ENCODE measurements around the gene PHETA1.
"Not testable (repeated sequence)": the region's sequence is repeated elsewhere in the genome, so short reads cannot be mapped to it uniquely, and the experiment has no call there.

Gene PHETA1

DNA sequence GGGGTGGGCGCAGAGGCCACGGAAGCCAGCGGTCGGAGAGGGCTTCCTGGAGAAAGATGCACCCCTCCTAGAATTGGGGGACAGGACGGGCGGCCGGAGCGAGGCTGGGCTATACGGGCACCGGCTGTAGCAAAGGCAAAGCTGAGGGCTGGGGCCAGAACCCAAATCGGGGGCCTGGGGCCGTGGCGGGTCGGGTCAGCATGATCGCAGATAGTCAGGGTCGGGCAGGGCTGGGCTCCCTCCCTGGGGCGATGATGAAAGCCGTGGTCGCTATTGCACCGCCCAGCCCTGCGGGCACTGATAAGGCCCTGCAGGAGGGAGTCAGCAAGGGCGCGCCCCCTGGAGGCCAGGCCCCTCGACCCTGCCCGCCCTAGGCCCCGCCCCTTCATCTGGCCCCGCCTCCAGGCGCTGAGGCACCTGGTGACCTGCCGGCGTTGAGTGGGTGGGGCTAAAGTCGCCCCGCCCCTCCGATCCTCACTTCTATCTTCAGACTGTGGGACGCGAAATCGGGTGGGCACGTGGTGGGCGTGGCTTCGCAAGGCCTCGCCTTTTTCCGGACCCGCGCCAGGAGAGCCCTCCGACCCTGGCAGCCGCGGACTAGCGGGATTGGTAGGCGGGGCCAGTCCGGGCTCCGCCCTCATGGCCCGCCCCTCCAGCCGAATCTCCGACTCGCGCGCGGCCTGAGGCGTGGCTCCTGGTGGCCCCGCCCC lies 36.4 kb upstream of the PHETA1 start:
- peak; percentile 97 for DNase-seq (ENCODE audit: low spot score)

DNA sequence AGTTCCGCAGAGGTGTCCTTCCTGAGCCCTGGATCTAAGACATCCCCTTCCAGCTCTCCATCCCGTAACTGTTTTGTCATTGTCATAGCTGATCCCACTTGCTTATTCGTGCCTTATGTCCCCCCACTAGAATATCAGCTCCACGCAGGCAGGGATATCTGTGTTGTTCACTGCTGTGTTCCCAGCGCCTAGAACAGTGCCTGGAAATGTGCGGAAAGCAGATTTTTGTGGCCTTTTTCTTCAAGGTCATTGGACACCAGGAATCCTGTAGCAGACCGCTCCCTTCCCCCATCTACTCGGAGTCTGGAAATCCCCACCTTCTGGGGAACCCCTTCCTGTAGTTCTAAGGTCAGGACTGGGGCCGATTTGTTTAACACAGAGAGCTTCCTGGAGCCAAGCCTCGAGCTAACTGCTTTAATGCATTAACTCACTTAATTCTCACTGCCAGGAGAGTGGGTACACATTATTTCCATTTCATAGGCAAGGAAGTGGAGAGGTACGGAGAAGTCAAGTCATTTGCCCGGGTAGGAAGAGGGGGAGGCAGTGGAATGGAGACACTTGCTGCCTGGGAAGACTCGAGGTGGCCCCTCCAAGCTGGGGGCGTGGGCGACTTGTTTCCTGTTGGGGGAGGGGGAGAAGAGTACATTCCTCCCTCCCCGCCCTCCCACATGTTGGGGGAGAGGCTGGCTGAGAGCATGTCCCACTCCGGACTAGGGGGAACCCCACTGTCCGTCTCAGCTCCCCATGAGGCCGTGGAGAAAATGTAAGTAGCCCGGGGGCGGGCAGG lies 35.7 kb upstream of the PHETA1 start:
- DNase-seq (ENCODE audit: low spot score) = no peak

- DNase-seq (ENCODE audit: low spot score) = not testable (repeated sequence)
Measured at GRCh38 chr12:111402490-111402824, 33.6 kb upstream of the PHETA1 start.

- DNase-seq (ENCODE audit: low spot score) = no peak
Measured at GRCh38 chr12:111401167-111401605, 32.3 kb upstream of the PHETA1 start.

GRCh38 chr12:111399741-111400404 lies 31.0 kb upstream of the PHETA1 start:
- DNase-seq (ENCODE audit: low spot score) = not testable (repeated sequence)

DNA sequence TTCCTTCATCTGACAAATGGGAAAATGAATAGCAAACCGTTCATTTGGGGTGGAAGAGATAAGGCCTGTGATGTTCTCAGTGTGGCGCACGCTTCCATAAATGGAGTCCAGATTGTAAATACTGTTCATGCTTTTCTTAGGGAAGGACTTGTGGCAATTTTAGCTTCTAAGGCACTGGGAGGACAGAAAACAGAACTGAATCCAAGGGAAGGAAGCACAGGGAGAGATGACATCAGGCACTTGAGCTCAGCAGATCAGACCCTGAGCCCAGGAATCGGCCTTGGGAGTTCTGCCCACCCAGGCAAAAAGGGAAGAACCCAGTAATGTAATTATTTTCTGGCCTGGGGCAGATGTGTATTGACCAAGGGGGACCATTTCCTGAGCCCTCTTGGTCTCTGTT lies 29.6 kb upstream of the PHETA1 start:
- DNase-seq (ENCODE audit: low spot score) = no peak

DNA sequence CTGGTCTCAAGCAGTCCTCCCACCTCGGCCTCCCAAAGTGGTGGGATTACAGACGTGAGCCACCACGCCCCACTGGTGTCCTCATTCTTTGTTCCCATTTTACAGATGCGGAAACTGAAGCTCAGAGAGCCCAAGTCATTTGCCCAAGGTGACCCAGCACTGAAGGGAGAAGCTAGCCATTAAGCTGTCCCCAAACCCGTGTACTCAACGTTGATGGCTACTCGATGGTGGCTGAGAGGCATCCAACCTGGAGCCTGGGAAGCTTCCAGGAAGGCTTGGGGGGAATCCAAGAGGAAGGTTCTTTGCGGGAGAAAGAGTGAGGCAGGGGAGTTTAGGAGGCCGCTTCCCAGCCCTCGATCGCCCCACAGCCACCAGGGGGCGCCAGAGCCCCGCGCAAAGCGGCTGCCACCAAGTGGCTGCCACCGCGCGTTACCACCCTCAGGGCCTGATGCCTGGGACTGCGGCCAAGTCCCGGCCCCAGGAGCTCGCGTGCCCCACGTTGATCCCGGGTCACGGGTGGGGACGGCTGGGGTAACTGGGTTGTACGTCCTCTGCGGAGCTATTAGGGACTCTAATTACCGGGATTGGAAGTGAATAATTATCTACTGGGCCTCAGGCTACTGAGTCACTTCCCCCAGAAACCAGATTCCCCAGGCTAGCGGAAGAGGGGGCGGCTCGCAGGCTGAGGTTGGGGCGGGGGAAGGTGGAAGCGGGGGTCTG lies 28.0 kb upstream of the PHETA1 start:
- peak; percentile 89 for DNase-seq (ENCODE audit: low spot score)

DNA sequence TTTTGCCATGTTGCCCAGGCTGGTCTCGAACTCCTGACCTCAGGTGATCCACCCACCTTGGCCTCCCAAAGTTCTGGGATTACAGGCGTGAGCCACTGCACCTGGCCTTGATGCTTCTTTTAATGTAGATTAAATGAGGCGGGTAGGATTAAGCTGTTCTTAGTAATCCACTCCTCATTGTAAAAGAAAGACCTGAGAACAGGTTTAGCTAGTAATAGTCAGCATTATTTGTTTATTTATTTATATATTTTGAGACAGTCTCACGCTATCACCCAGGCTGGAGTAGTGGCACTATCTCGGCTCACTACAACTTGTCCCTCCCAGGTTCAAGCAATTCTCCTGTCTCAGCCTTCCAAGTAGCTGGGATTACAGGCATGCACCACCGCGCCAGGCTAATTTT lies 27.4 kb upstream of the PHETA1 start:
- DNase-seq (ENCODE audit: low spot score) = not testable (repeated sequence)

GRCh38 chr12:111395336-111396187 lies 26.7 kb upstream of the PHETA1 start:
- no peak for DNase-seq (ENCODE audit: low spot score)

DNA sequence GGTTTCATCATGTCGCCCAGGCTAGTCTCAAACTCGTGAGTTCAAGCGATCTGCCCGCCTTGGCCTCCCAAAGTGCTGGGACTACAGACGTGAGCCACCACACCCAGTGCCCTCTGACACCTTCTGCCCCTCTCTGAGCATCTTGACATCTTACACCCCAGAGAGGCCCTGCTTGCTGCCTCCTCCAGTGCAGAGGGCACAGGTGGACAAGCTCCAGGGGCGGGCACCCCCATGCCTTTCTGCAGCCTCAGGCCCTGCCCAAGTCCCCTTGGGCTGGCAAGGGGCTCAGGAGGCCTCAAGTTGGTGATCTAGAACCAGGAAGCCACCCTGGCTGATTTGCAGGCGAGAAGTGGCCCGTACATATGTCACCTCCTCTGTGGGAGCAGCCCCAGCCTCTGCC lies 25.6 kb upstream of the PHETA1 start:
- no peak for DNase-seq (ENCODE audit: low spot score)

- DNase-seq (ENCODE audit: low spot score) = peak; percentile 53
Measured at GRCh38 chr12:111393700-111394300, 24.9 kb upstream of the PHETA1 start.

GRCh38 chr12:111390910-111391309 lies 22.0 kb upstream of the PHETA1 start:
- DNase-seq (ENCODE audit: low spot score) = no peak

DNA sequence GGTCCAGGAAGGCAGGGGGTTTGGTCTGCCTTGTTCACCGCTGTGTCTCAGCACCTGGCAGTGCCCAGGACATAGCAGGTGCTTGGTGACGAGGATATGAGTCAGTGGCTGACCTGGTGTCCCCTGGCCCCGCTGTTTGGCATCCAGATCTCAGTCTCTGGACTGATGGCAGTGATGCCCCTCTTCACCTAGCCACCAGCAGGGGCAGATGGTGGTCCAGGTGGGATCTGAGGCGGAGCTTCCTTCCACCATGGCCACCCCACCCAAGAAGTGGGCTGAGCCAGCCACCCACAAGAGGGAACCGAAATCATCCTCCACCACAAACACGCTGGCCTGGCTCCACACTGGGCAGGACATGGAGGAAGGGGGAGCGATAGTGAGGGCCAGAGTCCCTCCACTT lies 20.7 kb upstream of the PHETA1 start:
- no peak for DNase-seq (ENCODE audit: low spot score)

- no peak for DNase-seq (ENCODE audit: low spot score)
Measured at GRCh38 chr12:111387747-111388323, 18.9 kb upstream of the PHETA1 start.

DNA sequence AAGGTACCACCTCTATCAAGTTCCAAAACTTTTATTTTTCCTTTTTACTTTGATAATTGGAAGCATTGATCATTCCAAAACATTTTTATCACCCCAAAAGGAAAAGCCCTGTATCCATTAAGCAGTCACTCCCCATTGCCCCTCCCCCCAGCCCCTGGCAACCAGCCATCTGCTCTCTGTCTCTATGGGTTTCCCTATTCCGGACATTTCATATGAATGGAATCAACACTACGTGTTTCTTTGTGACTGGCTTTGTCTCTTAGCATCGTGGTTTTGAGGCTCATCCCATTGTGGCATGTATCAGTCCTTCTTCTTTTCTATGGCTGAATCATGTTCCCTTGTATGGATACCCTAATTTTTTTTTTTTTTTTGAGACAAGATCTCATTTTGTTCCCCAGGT lies 18.0 kb upstream of the PHETA1 start:
- no peak for DNase-seq (ENCODE audit: low spot score)

GRCh38 chr12:111384596-111384995 lies 15.7 kb upstream of the PHETA1 start:
- DNase-seq (ENCODE audit: low spot score) = no peak

DNA sequence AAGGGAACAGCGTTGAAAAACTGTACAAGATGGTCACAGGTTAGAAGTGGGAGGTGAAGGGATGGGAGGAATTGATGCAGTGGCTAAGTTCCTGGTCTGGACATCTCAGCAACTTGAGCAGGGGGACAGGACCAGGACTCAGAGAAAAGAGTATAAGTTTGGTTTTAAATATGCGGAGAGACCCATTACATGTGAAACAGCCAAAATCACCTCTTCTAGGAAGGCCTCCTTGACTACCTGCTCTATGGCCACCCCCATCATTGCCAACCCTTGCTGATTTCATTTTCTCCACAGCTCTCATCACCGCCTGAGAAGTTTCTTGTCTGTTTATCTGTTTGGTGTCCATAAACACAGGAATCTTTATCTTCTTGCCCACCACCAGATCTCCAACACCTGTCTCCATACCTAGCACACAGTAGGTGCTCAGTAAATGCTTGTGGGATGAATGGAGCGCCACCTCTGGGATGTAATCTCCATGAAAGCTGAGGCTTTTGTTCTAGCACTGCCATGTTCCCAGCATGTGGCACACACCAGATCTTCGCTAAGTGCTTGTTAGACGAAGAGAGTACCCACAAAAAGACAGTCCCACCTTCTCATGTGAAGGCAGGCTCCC lies 11.2 kb upstream of the PHETA1 start:
- DNase-seq (ENCODE audit: low spot score) = no peak

DNA sequence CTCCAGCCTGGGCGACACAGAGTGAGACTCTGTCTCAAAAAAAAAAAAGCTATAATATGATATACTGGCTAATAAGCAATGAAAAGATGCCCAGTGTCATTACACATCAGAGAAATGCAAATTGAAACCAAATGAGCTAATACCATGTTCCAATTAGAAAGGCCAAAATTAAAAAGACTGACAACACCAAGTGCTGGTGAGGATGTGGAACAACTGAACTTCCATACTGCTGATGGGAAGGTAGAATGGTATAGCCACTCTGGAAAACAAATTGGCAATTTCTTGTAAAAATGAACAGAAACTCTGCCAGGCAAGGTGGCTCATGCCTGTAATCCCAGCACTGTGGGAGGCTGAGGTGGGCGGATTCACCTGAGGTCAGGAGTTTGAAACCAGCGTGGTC lies 8.5 kb upstream of the PHETA1 start:
- no peak for DNase-seq (ENCODE audit: low spot score)

DNA sequence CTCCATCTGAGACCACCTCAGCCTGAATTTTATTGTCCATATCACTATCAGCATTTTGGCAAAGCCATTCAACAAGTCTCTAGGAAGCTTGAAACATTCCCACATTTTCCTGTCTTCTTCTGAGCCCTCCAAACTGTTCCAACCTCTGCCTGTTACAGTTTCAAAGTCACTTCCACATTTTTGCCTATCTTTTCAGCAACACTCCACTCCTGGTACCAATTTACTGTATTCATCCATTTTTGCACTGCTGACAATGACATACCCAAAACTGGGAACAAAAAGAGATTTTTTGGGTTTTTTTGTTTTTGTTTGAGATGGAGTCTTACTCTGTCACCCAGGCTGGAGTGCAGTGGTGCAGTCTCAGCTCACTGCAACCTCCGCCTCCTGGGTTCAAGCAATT lies 4.3 kb upstream of the PHETA1 start:
- DNase-seq (ENCODE audit: low spot score) = not testable (repeated sequence)

GRCh38 chr12:111369496-111370220 lies 763 bp upstream of the PHETA1 start:
- DNase-seq (ENCODE audit: low spot score) = no peak
